Middle frontal gyrus (tissue), 1 donor: ENCODE data around the gene GMPR2.

ENCODE experiments used
- DNase-seq: peaks from one replicate; pipeline ENCODE4 v3.0.0-alpha.2; 2015; ENCODE audit warnings: low spot score; ENCODE audit errors: extremely low spot score

The GMPR2 gene

GRCh38 chr14:24250354-24250753 lies 17.6 kb downstream of the GMPR2 start:
- DNase-seq = no peak

GRCh38 chr14:24251880-24252288 lies 19.2 kb downstream of the GMPR2 start:
- no peak for DNase-seq

GRCh38 chr14:24252289-24253124 lies 19.8 kb downstream of the GMPR2 start:
- no peak for DNase-seq

- no peak for DNase-seq
Measured at GRCh38 chr14:24253936-24254335, 21.2 kb downstream of the GMPR2 start.

- DNase-seq = no peak
Measured at GRCh38 chr14:24254630-24255392, 22.1 kb downstream of the GMPR2 start.

- no peak for DNase-seq
Measured at GRCh38 chr14:24255438-24255837, 22.7 kb downstream of the GMPR2 start.

- no peak for DNase-seq
Measured at GRCh38 chr14:24255931-24256711, 23.4 kb downstream of the GMPR2 start.

GRCh38 chr14:24256960-24257359 lies 24.2 kb downstream of the GMPR2 start:
- no peak for DNase-seq

GRCh38 chr14:24258119-24258518 lies 25.4 kb downstream of the GMPR2 start:
- no peak for DNase-seq

GRCh38 chr14:24258548-24259265 lies 26.0 kb downstream of the GMPR2 start:
- no peak for DNase-seq

GRCh38 chr14:24259282-24260025 lies 26.7 kb downstream of the GMPR2 start:
- no peak for DNase-seq

- DNase-seq = no peak
Measured at GRCh38 chr14:24260026-24260779, 27.5 kb downstream of the GMPR2 start.

- no peak for DNase-seq
Measured at GRCh38 chr14:24260780-24261157, 28.0 kb downstream of the GMPR2 start.

GRCh38 chr14:24261256-24261968 lies 28.7 kb downstream of the GMPR2 start:
- DNase-seq = no peak

- DNase-seq = no peak
Measured at GRCh38 chr14:24261969-24262327, 29.2 kb downstream of the GMPR2 start.

- no peak for DNase-seq
Measured at GRCh38 chr14:24262821-24263733, 30.3 kb downstream of the GMPR2 start, which contains the start of gene TGM1. TSS of gene TGM1 (minus strand) at chr14:24263177. CDS start at chr14:24262352, 825 bp downstream.

GRCh38 chr14:24263848-24264247 lies 31.1 kb downstream of the GMPR2 start:
- no peak for DNase-seq

GRCh38 chr14:24264298-24264697 lies 31.6 kb downstream of the GMPR2 start:
- no peak for DNase-seq
